Mesenchymal stem cell (in vitro differentiated cells and primary cell): ENCODE measurements around the gene KCTD7.

Source experiments
- DNase-seq: peaks from one replicate; pipeline ENCODE4 v3.0.0-alpha.2; 2013
- H2AFZ ChIP-seq: one replicate; pipeline ENCODE4 v1.6.1; 2013; ENCODE audit warnings: low read depth, mild to moderate bottlenecking, control low read depth, inconsistent platforms, low read length, moderate library complexity
- H2AK5ac ChIP-seq: 2 replicates; pipeline ENCODE4 v1.6.1; 2013; ENCODE audit warnings: low read length, moderate library complexity, mild to moderate bottlenecking, inconsistent platforms; ENCODE audit not compliant: severe bottlenecking
- H2BK120ac ChIP-seq: one replicate; pipeline ENCODE4 v1.6.1; 2013; ENCODE audit warnings: low read depth, mild to moderate bottlenecking, inconsistent platforms, low read length, moderate library complexity
- H2BK12ac ChIP-seq, 2 experiments: one replicate each; pipeline ENCODE4 v1.6.1; 2013; ENCODE audit warnings: inconsistent platforms in 2 of 2, low read length in 2 of 2, mild to moderate bottlenecking in 2 of 2, moderate library complexity in 2 of 2, control low read depth in 1 of 2
- H2BK15ac ChIP-seq: one replicate; pipeline ENCODE4 v1.6.1; 2013; ENCODE audit warnings: mild to moderate bottlenecking, low read depth, inconsistent platforms; ENCODE audit not compliant: poor library complexity, severe bottlenecking
- H2BK5ac ChIP-seq: 2 replicates; pipeline ENCODE4 v1.6.1; 2013; ENCODE audit warnings: low read depth, mild to moderate bottlenecking, low read length, control low read depth, inconsistent platforms; ENCODE audit not compliant: poor library complexity, severe bottlenecking
- H3K14ac ChIP-seq, 2 experiments: one replicate each; pipeline ENCODE4 v1.6.1; 2013; ENCODE audit warnings: inconsistent platforms in 2 of 2, low read length in 2 of 2, control low read depth in 1 of 2, mild to moderate bottlenecking in 1 of 2, moderate library complexity in 1 of 2
- H3K18ac ChIP-seq, 2 experiments: one replicate each; pipeline ENCODE4 v1.6.1; 2013; ENCODE audit warnings: inconsistent platforms in 2 of 2, low read length in 2 of 2, control low read depth in 1 of 2, low read depth in 1 of 2, mild to moderate bottlenecking in 1 of 2
- H3K23ac ChIP-seq, 2 experiments: one replicate each; pipeline ENCODE4 v1.6.1; 2013; ENCODE audit warnings: inconsistent platforms in 2 of 2, low read length in 2 of 2, mild to moderate bottlenecking in 2 of 2, moderate library complexity in 2 of 2, control low read depth in 1 of 2
- H3K27ac ChIP-seq: 2 replicates; pipeline ENCODE4 v1.5.1; 2013; ENCODE audit warnings: mild to moderate bottlenecking, moderate library complexity, low read length, control low read depth, inconsistent platforms; ENCODE audit not compliant: poor library complexity, severe bottlenecking
- H3K27me3 ChIP-seq, 2 experiments: 2 replicates each; pipeline versions ENCODE4 v1.6.1 to v1.7.0; 2013; ENCODE audit warnings: low read length in 2 of 2, mild to moderate bottlenecking in 2 of 2, moderate library complexity in 2 of 2, control low read depth in 1 of 2, inconsistent platforms in 1 of 2; ENCODE audit not compliant: control insufficient read depth in 1 of 2, insufficient read depth in 1 of 2
- H3K36me3 ChIP-seq, 2 experiments: 2 replicates each; pipeline versions ENCODE4 v1.6.1 to v1.7.0; 2013; ENCODE audit warnings: low read length in 2 of 2, control low read depth in 1 of 2, inconsistent platforms in 1 of 2, low read depth in 1 of 2, mild to moderate bottlenecking in 1 of 2; ENCODE audit not compliant: insufficient read depth in 2 of 2, control insufficient read depth in 1 of 2
- H3K4ac ChIP-seq, 2 experiments: one replicate each; pipeline ENCODE4 v1.6.1; 2013; ENCODE audit warnings: inconsistent platforms in 2 of 2, low read length in 2 of 2, mild to moderate bottlenecking in 2 of 2, moderate library complexity in 2 of 2, control low read depth in 1 of 2, low read depth in 1 of 2
- H3K4me1 ChIP-seq: 2 replicates; pipeline ENCODE4 v1.6.1; 2013; ENCODE audit warnings: low read depth, low read length, control low read depth; ENCODE audit not compliant: control insufficient read depth, insufficient read depth
- H3K4me2 ChIP-seq: 2 replicates; pipeline ENCODE4 v1.6.1; 2013; ENCODE audit warnings: low read length, mild to moderate bottlenecking, inconsistent platforms; ENCODE audit not compliant: poor library complexity, severe bottlenecking
- H3K4me3 ChIP-seq, 2 experiments: 2 replicates each; pipeline versions ENCODE4 v1.5.1 to v1.7.0; 2013; ENCODE audit warnings: low read length in 2 of 2, mild to moderate bottlenecking in 2 of 2, control low read depth in 1 of 2, low read depth in 1 of 2; ENCODE audit not compliant: insufficient read depth in 1 of 2
- H3K79me1 ChIP-seq: replicated peaks from 2 replicates; pipeline ENCODE4 v1.6.1; 2013; ENCODE audit warnings: mild to moderate bottlenecking, control low read depth, low read length, inconsistent platforms; ENCODE audit not compliant: poor library complexity, severe bottlenecking
- H3K9ac ChIP-seq: 2 replicates; pipeline ENCODE4 v1.7.0; 2013; ENCODE audit warnings: mild to moderate bottlenecking, low read length, moderate library complexity
- H3K9me3 ChIP-seq: 2 replicates; pipeline ENCODE4 v1.7.0; 2013; ENCODE audit warnings: mild to moderate bottlenecking, low read length; ENCODE audit not compliant: control insufficient read depth
- H4K8ac ChIP-seq: one replicate; pipeline ENCODE4 v1.6.1; 2013; ENCODE audit warnings: inconsistent platforms, mild to moderate bottlenecking, low read length, moderate library complexity
- H4K91ac ChIP-seq: one replicate; pipeline ENCODE4 v1.6.1; 2013; ENCODE audit warnings: mild to moderate bottlenecking, low read length, inconsistent platforms
- WGBS: methylation state at CpG from one replicate; pipeline ENCODE4 v1.1.7; 2013; ENCODE audit warnings: mixed read lengths; 5-methylcytosine and 5-hydroxymethylcytosine counted together

KCTD7 gene

DNA sequence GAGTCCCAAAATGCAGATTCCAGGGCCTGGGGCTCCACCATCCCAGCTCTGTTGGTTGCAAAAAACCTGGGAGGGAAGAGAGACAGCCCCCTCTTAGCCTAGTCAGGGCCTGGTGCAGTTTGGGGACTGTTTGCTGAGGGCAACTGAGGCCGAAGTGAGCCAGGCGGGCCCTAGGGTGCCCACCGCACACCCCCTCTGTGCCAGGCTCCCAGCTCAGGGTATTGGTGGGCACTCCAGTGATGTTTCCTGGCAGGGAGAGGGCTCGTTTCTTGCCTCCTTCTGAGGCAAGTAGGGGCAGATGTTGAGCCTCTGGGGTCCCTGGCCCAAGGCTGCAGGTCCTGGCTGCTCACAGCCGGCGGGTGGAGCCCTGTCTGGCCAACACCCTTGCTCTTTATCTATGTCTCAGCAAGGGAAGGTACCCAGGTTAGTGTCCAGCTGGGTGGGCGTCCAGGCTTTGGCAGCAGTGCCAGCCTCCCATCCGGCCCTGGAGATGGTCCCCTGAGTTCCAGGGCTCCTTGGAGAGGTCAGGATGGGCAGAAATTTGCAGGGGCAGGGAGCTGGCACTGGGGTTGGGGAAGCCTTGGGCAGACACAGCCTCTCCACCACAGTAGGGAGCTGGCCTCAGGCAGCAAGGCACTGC is 37.8 kb downstream of the KCTD7 start:
- no peak overlapping the region for H2BK5ac ChIP-seq
- no peak overlapping the region for H4K8ac ChIP-seq
- H3K79me1 ChIP-seq: peaks cover 44% of the 10 kb centered on the region
- no peak overlapping the region for H2BK120ac ChIP-seq
- no peak overlapping the region for H4K91ac ChIP-seq
- DNase-seq: no peak
- no peak overlapping the region for H2AK5ac ChIP-seq
- H3K9ac ChIP-seq: no peak overlapping the region
- H3K9me3 ChIP-seq: no peaks in the 10 kb centered on the region
- no peak overlapping the region for H3K4me3 ChIP-seq
- no peak overlapping the region for H3K14ac ChIP-seq
- H3K4me2 ChIP-seq: no peak overlapping the region
- peaks cover 32 to 41% of the 10 kb centered on the region in 2 experiments for H3K36me3 ChIP-seq
- H3K23ac ChIP-seq: no peak overlapping the region
- no peak overlapping the region for H3K4ac ChIP-seq
- H2AFZ ChIP-seq: no peak overlapping the region
- H3K4me1 ChIP-seq: peaks cover 7% of the 10 kb centered on the region
- no peak overlapping the region for H3K18ac ChIP-seq
- no peaks in the 10 kb centered on the region for H3K27me3 ChIP-seq
- H2BK15ac ChIP-seq: no peak overlapping the region
- no peak overlapping the region for H2BK12ac ChIP-seq
- no peak overlapping the region for H3K27ac ChIP-seq
- 97% methylated on average over 8 of the region's 8 CpGs for WGBS

- H3K18ac ChIP-seq: no peak overlapping the region
- no peak overlapping the region for H3K4me2 ChIP-seq
- DNase-seq: no peak
- no peak overlapping the region for H3K14ac ChIP-seq
- H3K4ac ChIP-seq: no peak overlapping the region
- no peaks in the 10 kb centered on the region for H3K9me3 ChIP-seq
- H3K36me3 ChIP-seq: peaks cover 32 to 41% of the 10 kb centered on the region in 2 experiments
- no peak overlapping the region for H3K9ac ChIP-seq
- H4K91ac ChIP-seq: no peak overlapping the region
- H3K4me1 ChIP-seq: peaks cover 7% of the 10 kb centered on the region
- H3K79me1 ChIP-seq: peaks cover 44% of the 10 kb centered on the region
- H2BK5ac ChIP-seq: no peak overlapping the region
- H2BK120ac ChIP-seq: no peak overlapping the region
- H2AK5ac ChIP-seq: no peak overlapping the region
- H2BK12ac ChIP-seq: no peak overlapping the region
- H3K27ac ChIP-seq: no peak overlapping the region
- H2AFZ ChIP-seq: no peak overlapping the region
- 94% methylated on average over 11 of the region's 11 CpGs for WGBS
- H3K4me3 ChIP-seq: peak overlapping the region in 1 of 2 experiments; percentile 2
- H3K23ac ChIP-seq: no peak overlapping the region
- no peaks in the 10 kb centered on the region for H3K27me3 ChIP-seq
- no peak overlapping the region for H4K8ac ChIP-seq
- H2BK15ac ChIP-seq: no peak overlapping the region
Observed at GRCh38 chr7:66667023-66667728, 38.5 kb downstream of the KCTD7 start.

DNA sequence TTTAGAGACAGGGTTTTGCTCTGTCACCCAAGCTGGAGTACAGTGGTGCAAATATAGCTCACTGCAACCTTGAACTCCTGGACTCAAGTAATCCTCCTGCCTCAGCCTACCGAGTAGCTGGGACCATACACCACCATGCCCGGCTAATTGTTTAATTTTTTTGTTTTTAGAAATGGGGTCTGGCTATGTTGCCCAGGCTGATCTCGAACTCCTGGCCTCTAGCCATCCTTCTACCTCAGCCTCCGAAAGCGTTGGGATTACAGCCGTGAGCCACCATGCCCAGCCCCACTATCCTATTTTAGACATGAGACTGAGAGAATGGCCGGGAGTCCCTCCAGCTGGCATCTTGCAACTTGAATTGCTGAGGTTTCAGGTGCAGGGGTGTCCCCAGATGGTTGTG is 39.4 kb downstream of the KCTD7 start:
- DNase-seq: no peak
- H2BK12ac ChIP-seq: no peak overlapping the region
- peaks cover 25 to 34% of the 10 kb centered on the region in 2 experiments for H3K36me3 ChIP-seq

GRCh38 chr7:66668677-66669076 is 40.0 kb downstream of the KCTD7 start:
- H2BK15ac ChIP-seq: no peak overlapping the region
- H2AFZ ChIP-seq: no peak overlapping the region
- peaks cover 25 to 34% of the 10 kb centered on the region in 2 experiments for H3K36me3 ChIP-seq
- H3K4me3 ChIP-seq: no peak overlapping the region
- H3K18ac ChIP-seq: no peak overlapping the region
- no peak overlapping the region for H2BK120ac ChIP-seq
- no peak overlapping the region for H4K8ac ChIP-seq
- H3K4me1 ChIP-seq: peaks cover 10% of the 10 kb centered on the region
- H3K27me3 ChIP-seq: no peaks in the 10 kb centered on the region
- H3K14ac ChIP-seq: no peak overlapping the region
- H3K4me2 ChIP-seq: no peak overlapping the region
- no peak overlapping the region for H2AK5ac ChIP-seq
- no peaks in the 10 kb centered on the region for H3K9me3 ChIP-seq
- no peak overlapping the region for H3K9ac ChIP-seq
- 97% methylated on average over 7 of the region's 7 CpGs for WGBS
- H2BK5ac ChIP-seq: no peak overlapping the region
- H3K27ac ChIP-seq: no peak overlapping the region
- no peak overlapping the region for H2BK12ac ChIP-seq
- no peak overlapping the region for H3K4ac ChIP-seq
- H4K91ac ChIP-seq: no peak overlapping the region
- no peak for DNase-seq
- peaks cover 36% of the 10 kb centered on the region for H3K79me1 ChIP-seq
- no peak overlapping the region for H3K23ac ChIP-seq

More for the DNA sequence above, 39.4 kb downstream of the KCTD7 start:
- no peak overlapping the region for H2AFZ ChIP-seq
- no peak overlapping the region for H3K23ac ChIP-seq
- WGBS: 98% methylated on average over 7 of the region's 7 CpGs
- H4K91ac ChIP-seq: no peak overlapping the region
- H3K9ac ChIP-seq: no peak overlapping the region
- no peaks in the 10 kb centered on the region for H3K9me3 ChIP-seq
- H3K14ac ChIP-seq: no peak overlapping the region
- H3K4ac ChIP-seq: no peak overlapping the region
- H2BK120ac ChIP-seq: no peak overlapping the region
- peaks cover 8% of the 10 kb centered on the region for H3K4me1 ChIP-seq
- no peak overlapping the region for H2BK15ac ChIP-seq
- no peak overlapping the region for H4K8ac ChIP-seq
- no peak overlapping the region for H3K18ac ChIP-seq
- no peak overlapping the region for H2AK5ac ChIP-seq
- no peak overlapping the region for H3K4me3 ChIP-seq
- H3K27ac ChIP-seq: no peak overlapping the region
- H2BK5ac ChIP-seq: no peak overlapping the region
- no peak overlapping the region for H3K4me2 ChIP-seq
- no peaks in the 10 kb centered on the region for H3K27me3 ChIP-seq
- H3K79me1 ChIP-seq: peaks cover 37% of the 10 kb centered on the region
